Mesenchymal stem cell (in vitro differentiated cells and primary cell): Measurements from ENCODE around the gene CDAN1.

Source experiments
- DNase-seq: peaks from one replicate; pipeline ENCODE4 v3.0.0-alpha.2; 2013
- H2AFZ ChIP-seq: one replicate; pipeline ENCODE4 v1.6.1; 2013; ENCODE audit warnings: low read depth, mild to moderate bottlenecking, control low read depth, inconsistent platforms, low read length, moderate library complexity
- H2AK5ac ChIP-seq: 2 replicates; pipeline ENCODE4 v1.6.1; 2013; ENCODE audit warnings: low read length, moderate library complexity, mild to moderate bottlenecking, inconsistent platforms; ENCODE audit not compliant: severe bottlenecking
- H2BK120ac ChIP-seq: one replicate; pipeline ENCODE4 v1.6.1; 2013; ENCODE audit warnings: low read depth, mild to moderate bottlenecking, inconsistent platforms, low read length, moderate library complexity
- H2BK12ac ChIP-seq, 2 experiments: one replicate each; pipeline ENCODE4 v1.6.1; 2013; ENCODE audit warnings: inconsistent platforms in 2 of 2, low read length in 2 of 2, mild to moderate bottlenecking in 2 of 2, moderate library complexity in 2 of 2, control low read depth in 1 of 2
- H2BK15ac ChIP-seq: one replicate; pipeline ENCODE4 v1.6.1; 2013; ENCODE audit warnings: mild to moderate bottlenecking, low read depth, inconsistent platforms; ENCODE audit not compliant: poor library complexity, severe bottlenecking
- H2BK5ac ChIP-seq: 2 replicates; pipeline ENCODE4 v1.6.1; 2013; ENCODE audit warnings: low read depth, mild to moderate bottlenecking, low read length, control low read depth, inconsistent platforms; ENCODE audit not compliant: poor library complexity, severe bottlenecking
- H3K14ac ChIP-seq, 2 experiments: one replicate each; pipeline ENCODE4 v1.6.1; 2013; ENCODE audit warnings: inconsistent platforms in 2 of 2, low read length in 2 of 2, control low read depth in 1 of 2, mild to moderate bottlenecking in 1 of 2, moderate library complexity in 1 of 2
- H3K18ac ChIP-seq, 2 experiments: one replicate each; pipeline ENCODE4 v1.6.1; 2013; ENCODE audit warnings: inconsistent platforms in 2 of 2, low read length in 2 of 2, control low read depth in 1 of 2, low read depth in 1 of 2, mild to moderate bottlenecking in 1 of 2
- H3K23ac ChIP-seq, 2 experiments: one replicate each; pipeline ENCODE4 v1.6.1; 2013; ENCODE audit warnings: inconsistent platforms in 2 of 2, low read length in 2 of 2, mild to moderate bottlenecking in 2 of 2, moderate library complexity in 2 of 2, control low read depth in 1 of 2
- H3K27ac ChIP-seq: 2 replicates; pipeline ENCODE4 v1.5.1; 2013; ENCODE audit warnings: mild to moderate bottlenecking, moderate library complexity, low read length, control low read depth, inconsistent platforms; ENCODE audit not compliant: poor library complexity, severe bottlenecking
- H3K27me3 ChIP-seq, 2 experiments: 2 replicates each; pipeline versions ENCODE4 v1.6.1 to v1.7.0; 2013; ENCODE audit warnings: low read length in 2 of 2, mild to moderate bottlenecking in 2 of 2, moderate library complexity in 2 of 2, control low read depth in 1 of 2, inconsistent platforms in 1 of 2; ENCODE audit not compliant: control insufficient read depth in 1 of 2, insufficient read depth in 1 of 2
- H3K36me3 ChIP-seq, 2 experiments: 2 replicates each; pipeline versions ENCODE4 v1.6.1 to v1.7.0; 2013; ENCODE audit warnings: low read length in 2 of 2, control low read depth in 1 of 2, inconsistent platforms in 1 of 2, low read depth in 1 of 2, mild to moderate bottlenecking in 1 of 2; ENCODE audit not compliant: insufficient read depth in 2 of 2, control insufficient read depth in 1 of 2
- H3K4ac ChIP-seq, 2 experiments: one replicate each; pipeline ENCODE4 v1.6.1; 2013; ENCODE audit warnings: inconsistent platforms in 2 of 2, low read length in 2 of 2, mild to moderate bottlenecking in 2 of 2, moderate library complexity in 2 of 2, control low read depth in 1 of 2, low read depth in 1 of 2
- H3K4me1 ChIP-seq: 2 replicates; pipeline ENCODE4 v1.6.1; 2013; ENCODE audit warnings: low read depth, low read length, control low read depth; ENCODE audit not compliant: control insufficient read depth, insufficient read depth
- H3K4me2 ChIP-seq: 2 replicates; pipeline ENCODE4 v1.6.1; 2013; ENCODE audit warnings: low read length, mild to moderate bottlenecking, inconsistent platforms; ENCODE audit not compliant: poor library complexity, severe bottlenecking
- H3K4me3 ChIP-seq, 2 experiments: 2 replicates each; pipeline versions ENCODE4 v1.5.1 to v1.7.0; 2013; ENCODE audit warnings: low read length in 2 of 2, mild to moderate bottlenecking in 2 of 2, control low read depth in 1 of 2, low read depth in 1 of 2; ENCODE audit not compliant: insufficient read depth in 1 of 2
- H3K79me1 ChIP-seq: replicated peaks from 2 replicates; pipeline ENCODE4 v1.6.1; 2013; ENCODE audit warnings: mild to moderate bottlenecking, control low read depth, low read length, inconsistent platforms; ENCODE audit not compliant: poor library complexity, severe bottlenecking
- H3K9ac ChIP-seq: 2 replicates; pipeline ENCODE4 v1.7.0; 2013; ENCODE audit warnings: mild to moderate bottlenecking, low read length, moderate library complexity
- H3K9me3 ChIP-seq: 2 replicates; pipeline ENCODE4 v1.7.0; 2013; ENCODE audit warnings: mild to moderate bottlenecking, low read length; ENCODE audit not compliant: control insufficient read depth
- H4K8ac ChIP-seq: one replicate; pipeline ENCODE4 v1.6.1; 2013; ENCODE audit warnings: inconsistent platforms, mild to moderate bottlenecking, low read length, moderate library complexity
- H4K91ac ChIP-seq: one replicate; pipeline ENCODE4 v1.6.1; 2013; ENCODE audit warnings: mild to moderate bottlenecking, low read length, inconsistent platforms
- WGBS: methylation state at CpG from one replicate; pipeline ENCODE4 v1.1.7; 2013; ENCODE audit warnings: mixed read lengths; 5-methylcytosine and 5-hydroxymethylcytosine counted together

Gene CDAN1

DNA sequence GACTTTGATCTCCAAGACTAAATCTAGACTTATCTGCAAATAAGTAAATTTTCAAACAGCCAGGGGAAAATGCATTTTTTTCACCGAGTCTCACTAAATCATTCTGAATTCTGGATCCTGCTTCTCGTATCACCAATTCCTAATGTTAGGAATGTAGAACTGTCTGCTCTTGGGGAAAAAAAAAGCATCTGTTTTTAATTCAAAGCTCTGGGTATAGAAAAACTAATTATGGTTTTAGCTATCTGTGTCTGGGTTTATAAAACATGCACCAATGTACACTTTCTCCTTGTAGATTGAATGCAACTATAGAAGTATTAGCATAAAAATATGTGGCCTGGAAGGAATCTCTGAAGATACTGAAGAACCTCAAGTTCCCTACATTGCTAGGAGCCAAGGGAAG, 4.8 kb upstream of the CDAN1 start:
- Histone ChIP-seq H2AK5ac (no peak overlapping the region), H3K27ac (no peak overlapping the region), H3K9ac (no peak overlapping the region)

GRCh38 chr15:42737529-42738328, 801 bp upstream of the CDAN1 start:
- Histone ChIP-seq H2AFZ (no peak overlapping the region), H3K4me1 (peaks cover 12% of the 10 kb centered on the region), H3K4me3 (peak overlapping the region in 1 of 2 experiments; percentile 85), H3K27ac (peak overlapping the region; percentile 90), H3K14ac (no peak overlapping the region), H3K36me3 (peaks cover 25 to 28% of the 10 kb centered on the region in 2 experiments), H2AK5ac (peak overlapping the region; percentile 10), H3K27me3 (no peaks in the 10 kb centered on the region), H3K79me1 (peaks cover 37% of the 10 kb centered on the region), H3K4ac (no peak overlapping the region), H3K4me2 (peak overlapping the region; percentile 97), H2BK12ac (no peak overlapping the region), H4K91ac (no peak overlapping the region), H4K8ac (peak overlapping the region; percentile 49), H2BK15ac (no peak overlapping the region), H2BK5ac (peak overlapping the region; percentile 69), H3K18ac (no peak overlapping the region), H2BK120ac (no peak overlapping the region), H3K23ac (no peak overlapping the region), H3K9ac (peak overlapping the region; percentile 96), H3K9me3 (no peaks in the 10 kb centered on the region)
- no peak for DNase-seq
- WGBS: 95% methylated on average over 13 of the region's 21 CpGs

More for the DNA sequence above, 4.8 kb upstream of the CDAN1 start:
- no peak overlapping the region for H3K4me3 ChIP-seq
- H2BK5ac ChIP-seq: no peak overlapping the region
- no peak overlapping the region for H2BK120ac ChIP-seq
- H3K4ac ChIP-seq: no peak overlapping the region
- H4K91ac ChIP-seq: no peak overlapping the region
- H2AFZ ChIP-seq: no peak overlapping the region
- H4K8ac ChIP-seq: no peak overlapping the region
- H3K27me3 ChIP-seq: no peaks in the 10 kb centered on the region
- no peak overlapping the region for H3K23ac ChIP-seq
- WGBS: 100% methylated on average over 2 of the region's 2 CpGs
- H3K9me3 ChIP-seq: no peaks in the 10 kb centered on the region
- H2BK12ac ChIP-seq: no peak overlapping the region
- no peak overlapping the region for H3K4me2 ChIP-seq
- no peak overlapping the region for H3K14ac ChIP-seq
- no peak for DNase-seq
- H2BK15ac ChIP-seq: no peak overlapping the region
- peaks cover 11% of the 10 kb centered on the region for H3K79me1 ChIP-seq
- H3K18ac ChIP-seq: no peak overlapping the region
- H3K4me1 ChIP-seq: peaks cover 4% of the 10 kb centered on the region
- peaks cover 5 to 13% of the 10 kb centered on the region in 2 experiments for H3K36me3 ChIP-seq

DNA sequence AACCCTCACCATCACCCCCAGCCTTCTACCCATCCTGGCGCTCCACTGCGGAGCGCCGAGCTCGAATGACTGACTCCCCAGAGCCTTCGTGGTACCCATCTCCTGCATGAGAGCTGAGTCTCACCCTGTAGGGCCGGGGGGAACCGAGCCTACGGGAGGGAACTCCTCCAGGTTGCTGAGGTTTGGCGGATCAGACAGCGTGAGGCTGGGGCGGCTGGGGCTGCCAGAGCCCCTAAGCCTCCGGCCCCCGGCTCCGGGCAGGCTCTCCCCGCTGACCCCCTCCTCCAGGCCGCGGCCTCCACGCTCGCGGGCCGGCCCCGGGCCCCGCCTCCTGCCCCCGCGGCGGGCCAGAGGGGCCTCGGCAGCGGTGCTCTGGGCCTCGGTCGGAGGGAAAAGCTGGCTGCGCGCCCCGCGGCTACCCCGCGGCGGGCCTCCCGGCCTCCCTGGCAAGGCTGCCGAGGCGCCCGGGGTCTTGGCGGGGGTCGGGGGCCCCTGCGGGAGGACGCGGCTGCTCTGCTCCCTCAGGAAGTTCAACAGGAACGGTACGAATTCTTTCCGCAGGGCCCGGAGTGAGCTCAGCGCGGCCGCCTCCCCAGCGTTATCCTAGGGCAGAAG, 643 bp downstream of the CDAN1 start:
- peaks cover 40% of the 10 kb centered on the region for H3K79me1 ChIP-seq
- H4K8ac ChIP-seq: no peak overlapping the region
- peaks cover 12% of the 10 kb centered on the region for H3K4me1 ChIP-seq
- H3K9ac ChIP-seq: peak overlapping the region; percentile 87
- no peak overlapping the region for H2AK5ac ChIP-seq
- no peak overlapping the region for H3K27ac ChIP-seq
- no peak overlapping the region for H2BK5ac ChIP-seq
- peak overlapping the region; percentile 68 for H2AFZ ChIP-seq
- peak overlapping the region in 1 of 2 experiments; percentile 89 for H3K23ac ChIP-seq
- no peaks in the 10 kb centered on the region for H3K9me3 ChIP-seq
- peak overlapping the region; percentile 3 for H2BK15ac ChIP-seq
- peak overlapping the region; percentile 85 to 90 for H3K4me3 ChIP-seq
- H2BK120ac ChIP-seq: no peak overlapping the region
- H3K18ac ChIP-seq: peak overlapping the region; percentile 45 to 92
- DNase-seq: peak; percentile 17
- no peak overlapping the region for H4K91ac ChIP-seq
- WGBS: 2% methylated on average over 43 of the region's 55 CpGs
- peak overlapping the region; percentile 24 to 84 for H3K4ac ChIP-seq
- peak overlapping the region; percentile 93 for H3K4me2 ChIP-seq
- no peak overlapping the region for H3K14ac ChIP-seq
- H3K27me3 ChIP-seq: no peaks in the 10 kb centered on the region
- H2BK12ac ChIP-seq: peak overlapping the region in 1 of 2 experiments; percentile 49
- H3K36me3 ChIP-seq: peaks cover 39 to 41% of the 10 kb centered on the region in 2 experiments
